A549 treated with RU486 at 1 μM for 4 hours (cell line): ENCODE measurements around the gene IFNA14. TPM values are rescaled to one million over a fixed set of nuclear protein-coding genes. Genes with fewer than 3 reads are reported as not detected.

ENCODE experiments used
- total RNA-seq: library from RNA; stranded (reverse); fragments of 200-300 nt; extraction: Qiagen RNA extraction; gene quantifications from 5 replicates; pipeline ENCODE4 v1.2.3, GENCODE V29; 2022; ENCODE audit warnings: low read depth

The IFNA14 gene
- total RNA-seq, result not detected in 5 replicates

GRCh38 chr9:21239911-21240310 lies at the start of gene IFNA14:
Gene IFNA14, minus strand, starts transcription at chr9:21240005. Its CDS starts 70 bp downstream, at chr9:21239935.

DNA sequence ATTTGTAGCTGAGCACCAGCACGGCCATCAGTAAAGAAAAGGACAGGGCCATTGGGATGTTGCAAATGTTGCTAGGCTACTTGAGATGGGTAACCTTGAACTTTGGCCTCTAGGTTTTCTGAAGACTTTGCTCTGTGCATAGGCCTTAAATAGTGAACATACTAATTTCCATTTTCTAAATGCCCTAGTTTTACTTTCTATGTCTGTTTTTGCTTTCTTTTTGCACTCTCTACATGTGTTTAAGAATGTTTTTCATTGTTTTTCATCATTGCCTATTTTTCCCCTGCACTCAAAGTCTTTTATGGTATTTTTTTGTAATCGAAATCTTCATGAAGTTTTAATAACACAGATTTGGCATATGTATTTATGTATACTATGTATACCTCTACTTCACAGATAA lies 11.7 kb downstream of the IFNA14 start, which contains the start of gene IFNA17:
Gene IFNA17, minus strand, starts transcription at position 101 of the 400 bp plus-strand sequence. Its CDS starts 49 bp downstream, at position 52.

GRCh38 chr9:21217211-21217610 lies 22.6 kb downstream of the IFNA14 start, which contains the start of gene IFNA16:
Gene IFNA16, minus strand, starts transcription at chr9:21217311. Its CDS starts 6 bp downstream, at chr9:21217305.

DNA sequence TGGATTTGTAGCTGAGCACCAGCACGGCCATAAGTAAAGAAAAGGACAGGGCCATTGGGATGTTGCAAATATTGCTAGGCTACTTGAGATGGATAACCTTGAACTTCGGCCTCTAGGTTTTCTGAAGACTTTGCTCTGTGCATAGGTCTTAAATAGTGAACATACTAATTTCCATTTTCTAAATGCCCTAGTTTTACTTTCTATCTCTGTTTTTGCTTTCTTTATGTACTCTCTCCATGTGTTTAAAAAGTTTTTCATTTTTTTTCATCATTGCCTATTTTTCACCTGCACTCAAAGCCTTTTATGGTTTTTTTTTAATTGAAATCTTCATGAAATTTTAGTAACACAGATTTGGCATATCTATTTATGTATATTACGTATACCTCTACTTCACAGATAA lies 32.8 kb downstream of the IFNA14 start, which contains the start of gene IFNA10:
Gene IFNA10, minus strand, starts transcription at position 101 of the 400 bp plus-strand sequence. Its CDS starts 46 bp downstream, at position 55.

DNA sequence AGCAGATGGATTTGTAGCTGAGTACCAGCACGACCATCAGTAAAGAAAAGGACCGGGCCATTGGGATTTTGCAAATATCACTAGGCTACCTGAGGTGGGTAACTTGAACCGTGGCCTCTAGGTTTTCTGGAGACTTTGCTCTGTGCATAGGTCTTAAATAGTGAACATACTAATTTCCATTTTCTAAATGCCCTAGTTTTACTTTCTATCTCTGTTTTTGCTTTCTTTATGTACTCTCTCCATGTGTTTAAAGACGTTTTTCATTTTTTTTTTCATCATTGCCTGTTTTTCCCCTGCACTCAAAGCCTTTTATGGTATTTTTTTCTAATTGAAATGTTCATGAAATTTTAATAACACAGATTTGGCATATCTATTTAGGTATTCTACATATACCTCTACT lies 37.7 kb downstream of the IFNA14 start, which contains the start of gene IFNA7:
Gene IFNA7, minus strand, starts transcription at position 101 of the 400 bp plus-strand sequence. Its CDS starts 40 bp downstream, at position 61.

Other genes starting within 250 kb of the IFNA14 start
- 0.53 to 1.2 TPM (median 1.0 TPM) in 5 replicates for gene HACD4, start 208.4 kb downstream of the IFNA14 start, total RNA-seq
- 0.23 TPM in 1 of 5 replicates, not detected in the others for gene IFNB1, start 162.1 kb downstream of the IFNA14 start, total RNA-seq
- not detected in 5 replicates for gene IFNW1, start 98.2 kb downstream of the IFNA14 start, total RNA-seq
- gene IFNA21, start 73.3 kb downstream of the IFNA14 start, total RNA-seq, result not detected in 5 replicates
- not detected in 5 replicates for gene IFNA4, start 52.4 kb downstream of the IFNA14 start, total RNA-seq
- gene IFNA7, start 37.8 kb downstream of the IFNA14 start, total RNA-seq, result not detected in 5 replicates
- not detected in 5 replicates for gene IFNA10, start 32.9 kb downstream of the IFNA14 start, total RNA-seq
- gene IFNA16, start 22.7 kb downstream of the IFNA14 start, total RNA-seq, result not detected in 5 replicates
- gene IFNA17, start 11.8 kb downstream of the IFNA14 start, total RNA-seq, result not detected in 5 replicates
- gene IFNA5, start 65.3 kb upstream of the IFNA14 start, total RNA-seq, result not detected in 5 replicates
- gene KLHL9, start 95.4 kb upstream of the IFNA14 start, total RNA-seq, result 9.0 to 18.8 TPM (median 17.2 TPM) in 5 replicates
- not detected in 5 replicates for gene IFNA6, start 110.9 kb upstream of the IFNA14 start, total RNA-seq
- gene IFNA13, start 128.1 kb upstream of the IFNA14 start, total RNA-seq, result not detected in 5 replicates
- gene IFNA2, start 145.4 kb upstream of the IFNA14 start, total RNA-seq, result not detected in 5 replicates
- not detected in 5 replicates for gene IFNA8, start 169.1 kb upstream of the IFNA14 start, total RNA-seq
- gene IFNA1, start 200.4 kb upstream of the IFNA14 start, total RNA-seq, result not detected in 5 replicates
- gene IFNE, start 242.3 kb upstream of the IFNA14 start, total RNA-seq, result 0.86 to 2.3 TPM (median 1.4 TPM) in 5 replicates